GM21528 (cell line): Measurements from ENCODE around the gene NMNAT2.
"Not testable (repeated sequence)": the region's sequence is repeated elsewhere in the genome, so short reads cannot be mapped to it uniquely, and the experiment has no call there.

Source experiments
- ATAC-seq: cut with Tn5 transposase; IDR thresholded peaks from one replicate; pipeline ENCODE4 v1.9.1; 2021; ENCODE audit warnings: mild to moderate bottlenecking, moderate library complexity; ENCODE audit not compliant: unreplicated experiment, low FRiP score

The NMNAT2 gene

GRCh38 chr1:183419399-183419798 lies 1.2 kb upstream of the NMNAT2 start:
- no peak for ATAC-seq

DNA sequence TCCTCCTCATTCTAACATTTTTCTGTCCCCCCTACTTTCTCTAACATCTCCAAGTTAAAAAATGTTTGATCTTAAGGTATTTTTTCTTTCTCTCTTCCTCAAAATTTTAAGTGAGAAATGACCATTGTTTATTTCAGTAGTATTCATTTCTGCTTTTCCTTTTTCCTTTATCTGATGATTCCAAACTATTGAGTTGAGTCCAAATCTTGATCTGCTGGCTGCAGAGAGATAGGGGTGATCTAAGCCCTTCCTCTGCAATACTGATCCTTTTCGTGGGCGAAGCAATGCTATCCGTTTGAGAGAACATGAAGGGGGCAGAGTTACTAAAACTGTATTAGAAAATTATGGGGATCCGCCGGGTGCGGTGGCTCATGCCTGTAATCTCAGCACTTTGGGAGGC lies 516 bp upstream of the NMNAT2 start:
- no peak for ATAC-seq

GRCh38 chr1:183416850-183417771 lies 1.1 kb downstream of the NMNAT2 start:
- ATAC-seq, result no peak

- no peak for ATAC-seq
Observed at GRCh38 chr1:183414365-183414764, 3.8 kb downstream of the NMNAT2 start.

DNA sequence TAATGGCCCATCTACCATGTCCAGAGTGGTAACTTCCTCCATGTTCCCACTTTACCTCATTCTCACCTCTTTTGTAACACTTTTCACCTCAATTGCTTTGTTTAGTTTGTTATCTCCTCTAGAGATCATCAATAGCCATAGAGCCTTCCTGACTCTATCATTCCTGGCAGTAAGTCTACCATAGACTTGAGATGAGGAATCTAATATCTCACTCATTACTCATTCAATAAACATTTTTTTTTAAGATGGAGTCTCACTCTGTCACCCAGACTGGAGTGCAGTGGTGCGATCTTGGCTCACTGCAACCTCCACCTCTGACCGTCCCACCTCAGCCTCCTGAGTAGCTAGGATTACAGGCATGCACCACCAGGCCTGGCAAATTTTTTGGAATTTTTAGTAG lies 7.1 kb downstream of the NMNAT2 start:
- ATAC-seq, result no peak

- ATAC-seq, result no peak
Observed at GRCh38 chr1:183407961-183408360, 10.2 kb downstream of the NMNAT2 start.

DNA sequence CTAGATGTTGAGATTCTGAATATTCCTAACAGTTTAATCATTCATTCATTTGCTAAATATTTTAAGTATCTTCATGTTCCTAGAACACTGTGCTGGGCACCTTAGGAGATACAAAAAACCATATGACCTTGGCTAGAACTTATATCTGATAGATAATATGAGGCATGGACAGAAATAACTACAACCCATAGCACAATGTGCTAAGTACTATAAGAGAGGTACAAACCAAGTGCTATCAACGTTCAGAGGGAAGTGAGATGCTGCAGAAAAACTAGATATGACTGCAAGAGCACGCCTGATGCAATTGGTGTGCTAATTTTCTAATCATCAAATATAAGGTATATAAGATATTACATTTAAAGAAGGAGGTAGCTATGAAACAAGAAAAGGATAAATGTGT lies 10.7 kb downstream of the NMNAT2 start:
- no peak for ATAC-seq

DNA sequence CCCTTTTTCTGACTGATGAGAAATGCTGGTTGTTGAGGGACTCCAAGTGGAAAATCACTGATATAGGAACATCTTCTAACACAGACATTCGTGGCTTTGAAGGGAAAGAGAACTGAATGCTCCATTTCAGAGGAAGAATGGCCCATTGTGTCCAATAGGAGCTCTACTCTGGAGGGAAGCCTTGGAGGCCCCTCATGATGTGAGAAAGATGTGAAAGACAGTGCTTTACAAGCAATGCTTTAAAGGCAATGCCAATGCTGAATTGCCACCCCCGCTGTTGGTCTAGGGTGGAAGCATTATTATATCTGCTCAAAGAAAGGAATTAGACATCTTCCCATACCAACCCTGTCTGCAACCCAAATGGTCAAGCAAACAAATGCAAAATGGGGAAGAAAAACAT lies 13.7 kb downstream of the NMNAT2 start:
- ATAC-seq, result no peak

DNA sequence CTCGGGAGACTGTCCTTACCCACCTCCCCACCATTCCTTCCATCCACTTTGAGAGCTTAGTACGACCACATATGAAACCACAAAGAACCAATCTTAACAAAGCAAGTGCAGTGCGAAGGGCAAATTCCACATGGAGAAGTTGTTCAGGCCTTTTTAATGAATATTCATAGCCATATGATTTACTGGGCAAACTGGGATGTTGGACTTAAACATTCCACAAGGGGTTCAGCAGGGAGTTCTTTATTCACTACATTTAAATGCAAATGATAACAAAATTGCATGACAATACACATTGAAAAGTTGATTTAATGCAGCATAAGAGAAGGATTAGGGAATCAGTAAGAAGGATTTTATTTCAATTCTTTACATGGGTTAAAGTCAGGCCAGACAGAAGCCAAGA lies 14.7 kb downstream of the NMNAT2 start:
- ATAC-seq, result no peak

DNA sequence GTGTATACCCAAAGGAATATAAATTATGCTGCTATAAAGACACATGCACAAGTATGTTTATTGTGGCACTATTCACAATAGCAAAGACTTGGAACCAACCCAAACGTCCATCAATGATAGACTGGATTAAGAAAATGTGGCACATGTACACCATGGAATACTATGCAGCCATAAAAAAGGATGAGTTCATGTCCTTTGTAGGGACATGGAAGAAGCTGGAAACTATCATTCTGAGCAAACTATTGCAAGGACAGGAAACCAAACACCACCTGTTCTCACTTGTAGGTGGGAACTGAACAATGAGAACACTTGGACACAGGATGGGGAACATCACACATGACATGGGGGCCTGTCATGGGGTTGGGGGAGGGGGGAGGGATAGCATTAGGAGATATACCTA lies 16.6 kb downstream of the NMNAT2 start:
- not testable (repeated sequence) for ATAC-seq

- no peak for ATAC-seq
Observed at GRCh38 chr1:183394435-183394834, 23.7 kb downstream of the NMNAT2 start.

GRCh38 chr1:183391863-183392262 lies 26.3 kb downstream of the NMNAT2 start:
- no peak for ATAC-seq

DNA sequence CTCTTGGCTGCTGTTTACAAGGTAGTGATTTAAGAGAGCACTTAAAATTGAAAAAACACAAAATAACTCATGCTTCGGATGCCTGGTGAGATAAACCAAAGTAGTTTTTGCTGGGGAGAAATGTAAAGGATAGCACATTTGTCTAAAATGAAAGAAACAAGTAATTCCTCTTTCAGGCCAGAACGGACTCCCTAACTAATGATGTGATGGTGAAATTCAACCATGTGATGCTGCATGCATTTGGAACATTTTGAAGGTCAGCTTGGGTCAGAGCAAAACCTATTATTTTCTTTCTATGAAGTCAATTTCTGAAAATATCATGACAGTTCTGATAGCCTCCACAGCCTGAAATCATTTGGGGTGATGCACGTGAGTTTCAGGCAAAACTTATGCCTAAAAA lies 27.6 kb downstream of the NMNAT2 start:
- ATAC-seq, result no peak

DNA sequence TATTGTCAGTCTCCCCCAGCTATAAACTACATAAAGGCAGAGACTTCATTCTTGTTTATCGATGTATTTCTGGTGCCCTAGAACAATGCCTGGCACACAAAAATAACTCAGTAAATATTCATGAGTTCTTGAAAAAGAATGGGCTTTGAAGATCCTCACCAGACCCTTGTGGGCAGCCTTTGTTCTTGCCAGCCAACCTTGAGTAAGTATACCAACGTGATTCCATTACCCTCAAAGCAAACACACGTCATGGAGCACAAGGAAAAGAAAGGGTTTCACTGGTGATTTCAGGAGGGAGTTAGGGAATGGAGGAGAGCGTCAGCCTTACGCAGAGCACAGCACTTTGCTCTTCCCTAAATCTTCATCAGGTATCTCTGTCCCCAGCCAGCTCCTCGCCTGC lies 29.4 kb downstream of the NMNAT2 start:
- ATAC-seq, result no peak

DNA sequence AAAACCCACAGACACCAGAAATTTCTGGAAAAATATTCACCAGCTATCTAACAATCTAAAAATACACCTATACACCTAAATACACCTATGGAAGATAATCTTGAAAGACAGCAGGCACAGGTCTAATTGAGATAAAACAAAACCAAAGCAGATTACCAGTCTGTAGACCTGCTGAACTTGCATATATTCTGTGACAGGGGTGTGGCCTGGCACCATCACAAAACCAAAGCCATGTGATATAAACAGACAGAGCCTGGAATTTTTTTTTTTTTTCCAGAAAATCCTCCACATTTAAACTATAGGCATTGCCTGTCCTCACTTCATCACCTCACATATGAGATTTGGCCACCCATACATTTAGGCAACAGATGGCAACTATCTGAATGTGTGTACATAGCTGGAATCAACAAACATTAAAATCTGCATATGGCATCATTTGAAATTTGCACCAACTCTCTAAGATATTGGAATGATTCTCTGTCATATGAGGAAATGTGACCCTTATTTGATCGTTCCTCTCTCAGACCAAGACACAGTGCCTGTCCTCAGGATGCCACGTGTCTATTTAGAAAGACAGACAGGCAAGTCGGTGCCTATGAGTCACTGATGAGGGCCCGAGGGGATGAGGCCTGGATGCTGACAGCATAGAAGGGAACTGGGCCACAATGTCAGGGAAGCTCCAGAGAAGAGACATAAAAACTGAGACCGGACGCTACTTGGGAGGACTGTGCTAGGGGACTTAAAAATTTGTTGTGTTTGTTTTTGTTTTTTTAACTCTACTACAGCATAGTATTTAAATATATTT lies 32.6 kb downstream of the NMNAT2 start:
- ATAC-seq, result no peak

- ATAC-seq, result no peak
Observed at GRCh38 chr1:183379951-183380350, 38.2 kb downstream of the NMNAT2 start.

DNA sequence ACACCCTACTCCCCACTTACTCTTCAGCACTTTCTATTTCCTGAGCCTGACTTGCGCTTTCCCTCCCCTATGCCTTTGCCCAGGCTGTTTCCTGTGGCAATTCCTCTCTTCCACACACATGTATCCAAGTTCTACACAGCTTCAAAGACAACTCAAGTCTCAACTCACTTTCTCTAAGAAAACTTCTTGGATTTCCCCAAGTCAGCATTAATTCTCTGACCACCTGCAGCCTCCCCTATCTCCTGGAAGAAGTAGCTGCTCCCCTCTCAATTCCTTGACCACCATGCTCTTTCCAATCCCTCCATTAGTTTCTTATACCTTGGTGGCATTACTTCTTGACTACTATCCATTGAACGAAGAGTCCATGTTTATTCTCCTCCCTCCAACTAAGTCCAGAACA lies 42.8 kb downstream of the NMNAT2 start:
- no peak for ATAC-seq

- no peak for ATAC-seq
Observed at GRCh38 chr1:183374825-183375224, 43.4 kb downstream of the NMNAT2 start.

GRCh38 chr1:183372586-183373230 lies 45.5 kb downstream of the NMNAT2 start:
- no peak for ATAC-seq

DNA sequence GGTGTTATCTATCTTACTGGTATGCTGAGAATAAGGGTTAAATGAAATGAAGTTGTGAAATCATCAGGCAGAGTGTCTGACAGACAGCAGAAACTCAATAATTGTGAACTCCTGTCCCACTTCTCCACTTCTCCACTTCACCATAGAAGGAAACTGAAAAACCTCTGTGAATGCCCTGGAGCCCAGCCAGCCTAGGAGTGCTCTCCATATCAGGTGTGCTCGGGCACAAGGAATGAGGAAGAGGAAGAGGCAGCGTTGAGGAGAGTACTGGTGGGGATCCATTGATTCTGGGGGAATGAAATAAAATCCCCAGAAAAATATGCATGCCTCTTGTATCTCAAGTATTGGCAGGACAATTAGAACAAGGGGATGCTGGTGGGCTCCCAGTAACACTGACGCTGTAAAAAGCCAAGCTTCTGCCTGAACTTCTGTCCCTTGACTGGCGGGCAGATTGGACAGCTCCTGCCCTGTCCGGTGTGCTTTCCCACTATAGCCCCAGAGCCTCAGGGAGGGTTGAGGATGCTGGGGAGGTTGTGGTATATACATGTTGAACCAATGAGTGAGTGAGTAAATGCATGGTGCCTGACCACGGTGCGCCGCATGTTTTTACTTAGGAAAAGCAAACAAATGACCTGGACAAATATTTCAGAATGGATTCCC lies 47.7 kb downstream of the NMNAT2 start:
- ATAC-seq, result no peak
